HG03097 (cell line): ENCODE data around the gene SLC25A4.
A peak's percentile ranks its signal among the peaks of the same experiment; 100 is the strongest.
"Not testable (repeated sequence)": the region's sequence is repeated elsewhere in the genome, so short reads cannot be mapped to it uniquely, and the experiment has no call there.

ENCODE experiments used
- ATAC-seq: cut with Tn5 transposase; IDR thresholded peaks from one replicate; pipeline ENCODE4 v1.9.1; 2021; ENCODE audit not compliant: unreplicated experiment, low FRiP score

SLC25A4 gene

DNA sequence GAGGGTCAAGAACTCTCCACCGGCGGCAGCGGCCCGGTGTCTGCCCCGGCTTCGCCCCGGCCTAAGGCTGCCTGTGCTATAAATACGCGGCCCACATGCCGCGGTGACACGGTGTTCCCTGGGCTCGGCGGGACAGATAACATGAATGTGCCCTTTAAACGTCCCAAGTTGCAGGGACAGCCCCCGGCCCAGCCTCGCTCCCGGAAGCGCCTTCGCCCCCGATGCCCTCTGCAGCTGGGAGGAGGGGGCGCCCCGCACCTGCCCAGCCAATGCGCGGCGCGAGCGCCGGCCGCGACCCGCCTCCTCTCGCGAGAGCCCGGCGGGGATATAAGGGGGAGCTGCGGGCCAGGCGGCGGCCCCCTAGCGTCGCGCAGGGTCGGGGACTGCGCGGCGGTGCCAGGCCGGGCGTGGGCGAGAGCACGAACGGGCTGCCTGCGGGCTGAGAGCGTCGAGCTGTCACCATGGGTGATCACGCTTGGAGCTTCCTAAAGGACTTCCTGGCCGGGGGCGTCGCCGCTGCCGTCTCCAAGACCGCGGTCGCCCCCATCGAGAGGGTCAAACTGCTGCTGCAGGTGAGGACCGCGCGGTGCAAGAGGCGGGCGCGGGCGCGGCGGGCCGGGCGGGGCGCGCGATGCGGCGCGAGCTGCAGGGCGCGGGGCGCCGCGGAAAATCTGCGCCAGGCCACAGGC, at the start of gene SLC25A4:
Gene SLC25A4 (plus strand): TSS at position 355 of the 689 bp plus-strand sequence. CDS start 107 bp downstream, at position 462.
- ATAC-seq, result peak; percentile 95

DNA sequence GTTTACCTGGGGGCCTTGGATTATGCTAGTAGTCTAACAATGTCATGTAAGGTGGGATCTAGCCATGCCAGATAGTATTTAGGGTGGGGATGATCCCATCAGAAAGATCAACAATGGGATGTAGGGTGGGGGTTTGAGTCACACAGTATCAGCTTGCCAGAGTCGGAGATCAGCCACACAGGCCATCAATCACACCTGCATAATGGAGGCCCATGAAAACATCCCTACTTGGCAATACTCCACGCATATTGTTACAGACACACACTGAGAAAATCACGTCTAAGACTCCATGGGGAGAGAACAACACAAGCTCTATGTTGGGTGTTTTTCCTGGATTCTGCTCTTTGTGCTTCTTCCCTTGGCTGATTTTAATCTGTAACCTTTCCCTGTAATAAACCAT, 49.5 kb upstream of the SLC25A4 start:
- no peak for ATAC-seq

DNA sequence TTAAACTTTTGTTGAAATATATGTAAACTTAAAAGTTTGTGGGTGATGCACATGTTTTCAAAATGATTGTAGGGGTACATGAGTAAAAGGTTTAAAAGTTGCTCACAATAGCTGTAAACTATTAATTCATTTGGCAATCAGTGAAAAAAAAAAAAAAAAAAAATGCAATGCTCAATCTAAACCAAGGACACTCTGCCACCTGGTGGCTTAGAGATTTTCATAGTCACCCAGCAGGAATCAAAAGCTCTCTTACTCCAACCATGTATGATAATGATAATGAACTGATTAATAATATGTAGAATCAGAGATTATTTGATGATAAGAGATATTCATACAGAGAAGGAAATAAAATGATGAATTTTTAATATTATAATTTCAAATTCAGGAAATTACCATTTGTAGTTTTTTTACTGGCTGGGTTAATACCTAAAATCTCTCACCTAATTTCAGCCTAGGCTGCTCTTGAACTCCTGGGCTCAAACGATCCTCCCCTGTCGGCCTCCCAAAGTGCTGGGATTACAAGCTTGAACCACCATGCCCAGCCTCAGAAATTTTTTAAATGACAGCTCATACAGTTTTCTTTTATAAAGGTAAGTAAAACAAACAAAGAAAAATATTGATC, 46.9 kb upstream of the SLC25A4 start:
- no peak for ATAC-seq

DNA sequence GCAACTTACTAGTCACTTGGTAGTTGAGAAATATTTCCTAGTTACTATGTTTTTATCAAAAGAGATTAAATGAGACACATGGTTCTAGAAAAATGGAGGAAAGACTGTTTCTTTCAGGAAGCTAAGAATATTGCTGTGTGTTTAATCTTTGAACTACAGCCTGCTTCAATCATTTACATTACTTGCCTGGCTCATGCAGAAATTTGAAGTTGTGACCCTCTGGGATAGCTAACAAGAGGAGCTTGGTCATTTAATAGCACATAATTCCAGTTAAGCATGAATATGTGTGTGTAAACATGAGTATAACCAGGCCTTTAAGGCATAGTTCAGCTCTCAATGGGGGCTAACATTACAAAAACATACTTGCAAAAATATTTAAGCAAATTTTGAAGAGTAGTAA, 44.6 kb upstream of the SLC25A4 start:
- ATAC-seq, result no peak

DNA sequence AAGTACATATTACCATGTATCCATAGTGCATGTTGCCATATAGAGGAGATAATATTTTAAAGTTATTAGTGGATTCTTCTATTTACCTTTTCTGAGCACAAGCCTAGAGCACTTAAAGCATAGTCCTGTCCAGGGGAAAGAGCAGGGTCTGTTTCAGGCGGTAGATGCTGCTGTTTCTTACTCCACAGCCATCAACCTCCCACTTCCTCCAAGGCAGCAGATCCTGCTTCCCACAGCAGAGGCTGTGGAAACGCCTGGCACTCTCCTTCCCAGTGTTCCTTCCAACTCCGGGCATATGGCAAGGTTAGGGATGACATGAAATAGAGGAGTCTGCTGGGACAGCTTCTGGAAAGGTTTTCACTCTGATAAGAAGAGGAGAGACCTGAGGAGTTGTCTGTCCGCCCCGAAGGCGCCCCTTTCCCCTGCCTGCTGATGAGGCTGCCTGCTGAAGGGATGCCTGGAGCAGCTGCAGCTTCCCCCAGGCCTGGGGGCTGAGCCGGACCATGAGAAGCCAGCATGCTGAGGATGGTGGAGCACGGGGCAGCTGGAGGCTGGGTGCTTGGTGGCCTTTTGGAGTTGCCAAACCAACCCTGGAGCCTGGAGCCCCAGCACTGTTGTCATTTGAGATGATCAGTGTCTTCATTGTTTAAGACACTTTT, 43.9 kb upstream of the SLC25A4 start:
- ATAC-seq, result no peak

DNA sequence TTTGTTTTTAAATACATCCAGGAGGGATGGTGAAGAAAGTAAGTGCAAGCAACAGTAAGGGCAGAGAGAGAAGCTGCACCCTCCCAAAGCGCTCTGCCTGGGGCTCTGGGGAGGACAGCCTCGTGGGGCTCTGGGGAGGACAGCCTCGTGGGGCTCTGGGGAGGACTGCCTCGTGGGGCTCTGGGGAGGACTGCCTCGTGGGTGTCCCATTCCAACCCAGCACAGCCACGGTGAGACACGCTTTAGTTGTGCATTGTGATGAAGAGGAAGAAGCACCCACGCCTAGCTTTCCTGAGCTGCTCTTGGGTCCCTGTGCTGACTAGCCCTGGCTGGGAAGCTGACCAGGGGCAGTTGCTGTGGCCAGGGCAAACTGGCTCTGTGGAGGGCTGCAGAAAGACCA, 43.1 kb upstream of the SLC25A4 start:
- ATAC-seq, result no peak

DNA sequence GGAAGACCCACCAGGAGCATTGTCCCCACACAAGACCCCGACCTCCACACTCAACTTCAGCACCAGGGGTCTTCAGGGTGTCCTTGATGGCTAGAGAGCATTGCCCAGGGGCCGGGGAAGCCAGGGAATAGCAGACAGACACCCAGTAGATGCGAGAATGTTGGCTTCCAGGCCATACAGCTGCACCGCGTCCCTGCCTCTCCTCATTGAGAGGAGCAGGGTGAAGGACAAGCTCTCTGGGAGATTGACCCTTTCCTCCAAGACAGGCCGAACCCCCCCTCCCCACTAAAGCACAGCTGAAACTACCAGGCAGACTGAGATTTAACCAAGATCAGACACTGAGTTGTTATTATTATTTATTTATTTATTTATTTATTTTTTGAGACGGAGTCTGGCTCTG, 42.6 kb upstream of the SLC25A4 start:
- no peak for ATAC-seq

GRCh38 chr4:185101354-185101890, 41.6 kb upstream of the SLC25A4 start:
- no peak for ATAC-seq

DNA sequence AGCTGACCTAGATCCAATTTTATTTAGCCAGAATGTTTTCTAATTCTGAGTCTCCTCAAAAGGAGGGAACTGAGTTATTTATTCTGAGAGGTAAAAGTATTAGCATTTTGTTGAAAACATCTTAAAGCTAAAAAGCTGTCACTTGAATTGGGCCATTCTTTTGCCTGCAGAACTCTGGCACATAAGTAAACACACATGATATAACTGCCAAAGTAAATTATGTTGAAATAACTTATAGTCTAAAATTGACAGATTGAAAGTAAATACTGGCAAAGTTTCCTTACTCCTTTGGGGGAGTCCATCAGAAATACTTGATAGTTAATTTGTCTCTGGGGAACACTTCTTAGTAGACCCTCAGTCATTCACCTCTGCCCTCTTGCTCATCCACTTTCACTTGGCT, 38.3 kb upstream of the SLC25A4 start:
- no peak for ATAC-seq

GRCh38 chr4:185106353-185106752, 36.7 kb upstream of the SLC25A4 start:
- ATAC-seq, result no peak

GRCh38 chr4:185107574-185107973, 35.5 kb upstream of the SLC25A4 start:
- not testable (repeated sequence) for ATAC-seq

DNA sequence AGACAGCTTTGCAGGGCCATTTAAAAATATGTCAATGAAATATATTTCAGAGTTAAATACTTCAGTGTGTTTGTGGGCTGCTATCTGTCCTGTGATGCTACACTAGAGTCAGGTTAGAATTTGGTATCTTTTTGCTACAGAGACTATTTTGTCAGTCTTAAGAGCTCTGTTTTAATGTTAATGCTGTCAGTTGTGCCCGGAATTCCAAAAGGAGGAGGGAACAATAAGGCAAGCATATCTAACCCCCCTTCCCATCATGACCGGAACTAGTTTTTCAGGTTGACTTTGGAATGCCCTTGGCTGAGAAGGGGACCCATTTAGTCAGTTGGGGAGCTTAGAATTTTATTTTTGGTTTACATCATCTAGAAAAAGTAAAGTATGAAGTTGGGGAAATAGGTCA, 34.9 kb upstream of the SLC25A4 start:
- ATAC-seq, result no peak

DNA sequence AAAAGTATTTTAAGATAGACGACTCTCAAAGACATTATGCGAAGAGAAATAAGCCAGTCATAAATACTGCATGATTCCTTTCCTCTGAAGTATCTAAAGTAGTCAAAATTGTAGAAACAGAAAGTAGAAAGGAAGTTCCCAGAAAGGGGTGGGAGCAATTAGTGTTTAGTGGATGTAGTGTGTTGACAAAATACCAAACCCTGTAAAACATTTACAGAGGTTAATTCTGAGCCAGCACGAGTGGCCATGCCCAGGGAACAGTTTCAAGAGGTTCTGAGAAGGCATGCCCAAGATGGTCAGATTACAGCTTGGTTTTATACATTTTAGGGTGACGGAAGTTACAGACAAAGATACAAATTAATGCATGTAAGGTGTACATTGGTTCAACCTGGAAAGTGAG, 34.4 kb upstream of the SLC25A4 start:
- ATAC-seq, result no peak

- no peak for ATAC-seq
Observed at GRCh38 chr4:185109736-185110135, 33.3 kb upstream of the SLC25A4 start.

DNA sequence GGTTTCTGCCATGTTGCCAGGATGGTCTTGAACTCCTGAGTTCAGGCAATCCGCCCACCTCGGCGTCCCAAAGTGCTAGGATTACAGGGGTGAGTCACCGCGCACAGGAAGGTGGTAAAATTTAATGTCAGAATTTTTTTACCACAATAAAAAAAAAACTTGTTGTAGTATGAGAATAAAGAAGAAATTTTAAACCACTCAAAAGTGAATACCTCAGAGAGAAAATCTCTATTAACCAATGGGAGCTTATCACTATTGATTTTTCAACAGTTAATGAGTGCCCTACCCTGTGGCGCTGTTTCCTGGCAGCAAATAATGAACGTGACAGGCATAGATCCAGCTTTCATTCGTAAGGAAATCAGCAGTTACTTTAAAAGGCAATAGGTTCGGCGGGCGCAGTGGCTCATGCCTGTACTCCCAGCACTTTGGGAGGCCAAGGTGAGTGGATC, 32.7 kb upstream of the SLC25A4 start:
- no peak for ATAC-seq

DNA sequence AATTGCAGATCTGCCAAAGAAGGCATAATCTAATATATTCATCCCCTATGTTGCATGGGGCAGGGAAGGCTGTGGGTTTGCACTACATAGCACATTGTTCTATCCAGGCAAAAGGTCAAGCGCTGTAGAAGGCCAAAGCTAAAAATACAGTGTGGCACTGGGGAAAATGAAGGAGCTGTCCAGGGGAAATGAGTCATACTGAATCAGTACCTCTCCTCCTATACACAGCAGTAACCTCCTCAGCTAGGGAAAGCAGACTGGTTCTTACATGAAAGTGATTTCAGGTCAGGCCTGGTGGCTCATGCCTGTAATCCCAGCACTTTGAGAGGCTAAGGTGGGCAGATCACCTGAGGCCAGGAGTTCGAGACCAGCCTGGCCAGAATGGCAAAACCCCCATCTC, 31.0 kb upstream of the SLC25A4 start:
- no peak for ATAC-seq

GRCh38 chr4:185113340-185113739, 29.7 kb upstream of the SLC25A4 start:
- ATAC-seq, result no peak

GRCh38 chr4:185115827-185116232, 27.2 kb upstream of the SLC25A4 start:
- ATAC-seq, result no peak

- ATAC-seq, result no peak
Observed at GRCh38 chr4:185117300-185117934, 25.6 kb upstream of the SLC25A4 start.

- no peak for ATAC-seq
Observed at GRCh38 chr4:185118876-185119275, 24.2 kb upstream of the SLC25A4 start.

- not testable (repeated sequence) for ATAC-seq
Observed at GRCh38 chr4:185119467-185119866, 23.6 kb upstream of the SLC25A4 start.
